HEK293 (cell line): ENCODE measurements around the gene DMPK.

Source experiments
- BCL6B ChIP-seq: fragments of 450-650 bp; formaldehyde crosslinking; IDR thresholded peaks from 2 replicates; pipeline ENCODE4 v1.5.1; 2017; ENCODE audit warnings: missing biosample characterization, missing genetic modification characterization
- ELK4 ChIP-seq: IDR thresholded peaks from 2 replicates; pipeline ENCODE4 v1.6.1; 2011; ENCODE audit warnings: mild to moderate bottlenecking, low read depth, low read length, borderline replicate concordance
- FEZF1 ChIP-seq: fragments of 450-650 bp; formaldehyde crosslinking; IDR thresholded peaks from 2 replicates; pipeline ENCODE4 v1.5.1; 2016; ENCODE audit warnings: missing biosample characterization, missing genetic modification characterization
- HOXC10 ChIP-seq: sonication (generic); formaldehyde crosslinking; IDR thresholded peaks from 2 replicates; pipeline ENCODE4 v1.8.1; 2023; ENCODE audit warnings: mild to moderate bottlenecking, missing genetic modification reagents
- IKZF3 ChIP-seq: fragments of 450-650 bp; IDR thresholded peaks from 2 replicates; pipeline ENCODE4 v1.5.0; 2018; ENCODE audit warnings: missing biosample characterization, mild to moderate bottlenecking, missing genetic modification characterization, moderate library complexity
- KLF1 ChIP-seq: fragments of 450-650 bp; formaldehyde crosslinking; IDR thresholded peaks from 2 replicates; pipeline ENCODE4 v1.5.1; 2016; ENCODE audit warnings: missing biosample characterization, missing genetic modification characterization
- KLF10 ChIP-seq: fragments of 450-650 bp; IDR thresholded peaks from 2 replicates; pipeline ENCODE4 v1.5.1; 2018; ENCODE audit warnings: missing biosample characterization, mild to moderate bottlenecking, missing genetic modification characterization
- KLF7 ChIP-seq: fragments of 450-650 bp; formaldehyde crosslinking; IDR thresholded peaks from 2 replicates; pipeline ENCODE4 v1.5.1; 2016; ENCODE audit warnings: missing biosample characterization, missing genetic modification characterization, borderline replicate concordance
- KLF9 ChIP-seq: fragments of 450-650 bp; formaldehyde crosslinking; IDR thresholded peaks from 2 replicates; pipeline ENCODE4 v1.5.1; 2016; ENCODE audit warnings: missing biosample characterization, missing genetic modification characterization, low read depth
- TRIM28 ChIP-seq: IDR thresholded peaks from 2 replicates; pipeline ENCODE4 v1.6.1; 2011; ENCODE audit warnings: low read length, control low read depth, borderline replicate concordance
- ZBTB1 ChIP-seq: fragments of 450-650 bp; formaldehyde crosslinking; IDR thresholded peaks from 2 replicates; pipeline ENCODE4 v1.5.1; 2016; ENCODE audit warnings: missing biosample characterization, missing genetic modification characterization
- ZBTB11 ChIP-seq: fragments of 450-650 bp; formaldehyde crosslinking; conservative IDR thresholded peaks from 2 replicates; pipeline ENCODE4 v1.5.1; 2016; ENCODE audit warnings: low read depth, missing biosample characterization, missing genetic modification characterization
- ZBTB20 ChIP-seq: fragments of 450-650 bp; formaldehyde crosslinking; IDR thresholded peaks from 2 replicates; pipeline ENCODE4 v1.5.1; 2016; ENCODE audit warnings: missing biosample characterization, missing genetic modification characterization
- ZBTB49 ChIP-seq: fragments of 450-650 bp; formaldehyde crosslinking; IDR thresholded peaks from 2 replicates; pipeline ENCODE4 v1.5.1; 2016; ENCODE audit warnings: missing biosample characterization, missing genetic modification characterization, low read depth
- ZEB2 ChIP-seq: fragments of 450-650 bp; formaldehyde crosslinking; IDR thresholded peaks from 2 replicates; pipeline ENCODE4 v1.5.1; 2016; ENCODE audit warnings: missing biosample characterization, missing genetic modification characterization
- ZNF10 ChIP-seq: fragments of 450-650 bp; formaldehyde crosslinking; IDR thresholded peaks from 2 replicates; pipeline ENCODE4 v1.5.1; 2017; ENCODE audit warnings: missing biosample characterization, missing genetic modification characterization
- ZNF133 ChIP-seq: fragments of 450-650 bp; formaldehyde crosslinking; IDR thresholded peaks from 2 replicates; pipeline ENCODE4 v1.5.1; 2016; ENCODE audit warnings: missing biosample characterization, missing genetic modification characterization
- ZNF174 ChIP-seq: fragments of 450-650 bp; formaldehyde crosslinking; IDR thresholded peaks from 2 replicates; pipeline ENCODE4 v1.5.0; 2017; ENCODE audit warnings: missing biosample characterization, mild to moderate bottlenecking, missing genetic modification characterization
- ZNF302 ChIP-seq: fragments of 450-650 bp; formaldehyde crosslinking; IDR thresholded peaks from 2 replicates; pipeline ENCODE4 v1.5.1; 2016; ENCODE audit warnings: missing biosample characterization, missing genetic modification characterization, low read depth
- ZNF311 ChIP-seq: fragments of 450-650 bp; formaldehyde crosslinking; IDR thresholded peaks from 2 replicates; pipeline ENCODE4 v1.5.1; 2017; ENCODE audit warnings: missing biosample characterization, missing genetic modification characterization, borderline replicate concordance
- ZNF366 ChIP-seq: fragments of 450-650 bp; formaldehyde crosslinking; conservative IDR thresholded peaks from 2 replicates; pipeline ENCODE4 v1.5.1; 2016; ENCODE audit warnings: missing biosample characterization, missing genetic modification characterization
- ZNF398 ChIP-seq: fragments of 450-650 bp; formaldehyde crosslinking; IDR thresholded peaks from 2 replicates; pipeline ENCODE4 v1.5.1; 2017; ENCODE audit warnings: missing biosample characterization, missing genetic modification characterization
- ZNF433 ChIP-seq: fragments of 450-650 bp; formaldehyde crosslinking; IDR thresholded peaks from 2 replicates; pipeline ENCODE4 v1.5.1; 2016; ENCODE audit warnings: missing biosample characterization, missing genetic modification characterization, low read depth
- ZNF501 ChIP-seq: fragments of 450-650 bp; formaldehyde crosslinking; IDR thresholded peaks from 2 replicates; pipeline ENCODE4 v1.5.1; 2016; ENCODE audit warnings: missing biosample characterization, missing genetic modification characterization
- ZNF530 ChIP-seq: fragments of 450-650 bp; formaldehyde crosslinking; IDR thresholded peaks from 2 replicates; pipeline ENCODE4 v1.5.1; 2016; ENCODE audit warnings: low read depth, missing biosample characterization, missing genetic modification characterization
- ZNF558 ChIP-seq: fragments of 450-650 bp; formaldehyde crosslinking; IDR thresholded peaks from 2 replicates; pipeline ENCODE4 v1.5.1; 2016; ENCODE audit warnings: missing biosample characterization, missing genetic modification characterization
- ZNF561 ChIP-seq: fragments of 450-650 bp; IDR thresholded peaks from 2 replicates; pipeline ENCODE4 v1.5.1; 2018; ENCODE audit warnings: missing biosample characterization, missing genetic modification characterization, borderline replicate concordance
- ZNF600 ChIP-seq: fragments of 450-650 bp; formaldehyde crosslinking; IDR thresholded peaks from 2 replicates; pipeline ENCODE4 v1.5.1; 2016; ENCODE audit warnings: missing biosample characterization, missing genetic modification characterization
- ZNF654 ChIP-seq: fragments of 450-650 bp; formaldehyde crosslinking; IDR thresholded peaks from 2 replicates; pipeline ENCODE4 v1.5.1; 2016; ENCODE audit warnings: low read depth, missing biosample characterization, missing genetic modification characterization
- ZNF658 ChIP-seq: fragments of 450-650 bp; formaldehyde crosslinking; IDR thresholded peaks from 2 replicates; pipeline ENCODE4; 2016; ENCODE audit warnings: missing biosample characterization, missing genetic modification characterization
- ZNF707 ChIP-seq: fragments of 450-650 bp; formaldehyde crosslinking; IDR thresholded peaks from 2 replicates; pipeline ENCODE4 v1.5.1; 2016; ENCODE audit warnings: missing biosample characterization, missing genetic modification characterization
- ZNF747 ChIP-seq: fragments of 450-650 bp; formaldehyde crosslinking; IDR thresholded peaks from 2 replicates; pipeline ENCODE4 v1.5.1; 2016; ENCODE audit warnings: missing biosample characterization, missing genetic modification characterization

DMPK gene

GRCh38 chr19:45767881-45768654 lies 14.2 kb downstream of the DMPK start (continued):
- TF ChIP-seq KLF10 (tag by site-specific recombination) (peak; percentile 57; the same call in 1 of the 2 replicates), ELK4 (no peak), ZNF558 (tag by site-specific recombination) (no peak), ZNF658 (no peak), ZNF311 (tag by site-specific recombination) (no peak), TRIM28 (no peak), ZNF302 (no peak), BCL6B (tag by site-specific recombination) (no peak), ZEB2 (tag by site-specific recombination) (peak; percentile 12), ZBTB49 (tag by site-specific recombination) (no peak), ZNF433 (tag by site-specific recombination) (no peak), ZNF133 (tag by site-specific recombination) (no peak), ZNF398 (tag by site-specific recombination) (no peak), ZNF366 (tag by site-specific recombination) (no peak), ZNF600 (tag by site-specific recombination) (no peak), ZBTB11 (tag by site-specific recombination) (no peak), ZNF10 (no peak), ZBTB1 (tag by site-specific recombination) (no peak), IKZF3 (tag by site-specific recombination) (no peak), KLF9 (peak; percentile 75), ZBTB20 (tag by site-specific recombination) (no peak; the same call in 1 of the 2 replicates), KLF7 (tag by site-specific recombination) (no peak), HOXC10 (CRISPR knock-in tag) (no peak; the same call in 1 of the 2 replicates), ZNF654 (tag by site-specific recombination) (no peak), ZNF707 (tag by site-specific recombination) (no peak), KLF1 (tag by site-specific recombination) (peak; percentile 28; the same call in 1 of the 2 replicates), ZNF530 (no peak), ZNF747 (tag by site-specific recombination) (no peak), ZNF561 (no peak; the same call in 1 of the 2 replicates), ZNF174 (tag by site-specific recombination) (no peak), ZNF501 (tag by site-specific recombination) (no peak), FEZF1 (tag by site-specific recombination) (no peak)
